Measurements from ENCODE around the gene PRSS21.

DNA sequence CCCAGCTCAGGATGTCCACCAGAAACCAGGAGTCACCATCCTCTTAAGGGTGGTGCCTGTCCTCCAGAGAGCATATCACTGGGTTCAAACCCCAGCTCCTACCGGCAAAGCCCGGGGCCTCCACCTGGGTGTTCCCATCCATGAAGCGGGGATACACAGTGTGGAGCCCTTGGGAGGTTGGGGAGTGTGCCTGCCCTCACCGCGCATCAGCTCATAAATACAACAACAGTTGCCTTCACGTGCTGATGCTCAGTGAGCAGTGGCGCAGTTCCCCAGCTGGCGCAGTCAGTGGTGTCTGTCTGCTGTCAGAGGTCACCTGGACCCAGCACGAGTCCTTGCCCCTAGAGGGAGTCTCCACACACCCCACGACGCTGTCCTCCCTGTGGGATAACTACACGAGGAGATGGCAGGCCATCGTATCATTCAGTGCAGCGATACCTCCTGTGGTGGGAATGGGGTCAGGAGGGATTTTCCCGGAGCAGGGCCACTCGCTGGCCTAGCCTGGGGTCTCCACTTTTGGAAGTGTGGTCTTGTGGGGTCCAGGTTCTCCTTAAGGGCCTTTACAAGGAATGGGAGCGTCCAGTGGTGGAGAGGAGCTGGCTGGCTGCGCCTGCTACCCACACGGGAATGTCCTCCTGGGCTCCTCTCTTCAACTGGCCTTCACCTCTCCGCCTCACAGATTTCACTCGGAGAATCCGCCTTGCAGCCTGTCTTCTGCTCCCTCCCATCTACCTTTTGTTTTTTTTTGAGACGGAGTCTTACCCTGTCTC is 37.7 kb upstream of the PRSS21 start:
- TF ChIP-seq, protein P1, sequence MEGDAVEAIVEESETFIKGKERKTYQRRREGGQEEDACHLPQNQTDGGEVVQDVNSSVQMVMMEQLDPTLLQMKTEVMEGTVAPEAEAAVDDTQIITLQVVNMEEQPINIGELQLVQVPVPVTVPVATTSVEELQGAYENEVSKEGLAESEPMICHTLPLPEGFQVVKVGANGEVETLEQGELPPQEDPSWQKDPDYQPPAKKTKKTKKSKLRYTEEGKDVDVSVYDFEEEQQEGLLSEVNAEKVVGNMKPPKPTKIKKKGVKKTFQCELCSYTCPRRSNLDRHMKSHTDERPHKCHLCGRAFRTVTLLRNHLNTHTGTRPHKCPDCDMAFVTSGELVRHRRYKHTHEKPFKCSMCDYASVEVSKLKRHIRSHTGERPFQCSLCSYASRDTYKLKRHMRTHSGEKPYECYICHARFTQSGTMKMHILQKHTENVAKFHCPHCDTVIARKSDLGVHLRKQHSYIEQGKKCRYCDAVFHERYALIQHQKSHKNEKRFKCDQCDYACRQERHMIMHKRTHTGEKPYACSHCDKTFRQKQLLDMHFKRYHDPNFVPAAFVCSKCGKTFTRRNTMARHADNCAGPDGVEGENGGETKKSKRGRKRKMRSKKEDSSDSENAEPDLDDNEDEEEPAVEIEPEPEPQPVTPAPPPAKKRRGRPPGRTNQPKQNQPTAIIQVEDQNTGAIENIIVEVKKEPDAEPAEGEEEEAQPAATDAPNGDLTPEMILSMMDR (IDR thresholded peaks at IDR 0.05; ENCODE audit: low read depth, low read length) = no peak
- no peak for TF ChIP-seq EZH2phosphoT487 (IDR thresholded peaks at IDR 0.05; ENCODE audit: low read depth)
